H1 (cell line): ENCODE results near the gene MGAT4B. TPM values are rescaled to one million over a fixed set of nuclear protein-coding genes. Genes with fewer than 3 reads are reported as not detected.

ENCODE experiments used
- CTCF ChIA-PET: fragments of 300-600 bp; sonication (Branson Sonifier 250); formaldehyde crosslinking; loops from one replicate; lab custom pipeline; 2021; ENCODE audit not compliant: partially characterized antibody; lab: Charles Lee
- POLR2A ChIA-PET: fragments of 300-600 bp; sonication (Branson Sonifier 250); formaldehyde crosslinking; loops from one replicate; lab custom pipeline; 2021; ENCODE audit warnings: inconsistent platforms; ENCODE audit not compliant: partially characterized antibody; lab: Charles Lee
- DNase-seq, 2 experiments: peaks; one replicate each; pipeline versions ENCODE4 v3.0.0 to v3.0.0-alpha.2; 2010 to 2022; ENCODE audit warnings: low spot score in 2 of 2, low read depth in 1 of 2, mixed read lengths in 1 of 2
- FAIRE-seq: peaks from 2 replicates; lab custom pipeline; 2011; peaks lifted over from hg19 to GRCh38; lab: Jason Lieb, UNC
- H2AFZ ChIP-seq: 2 replicates; pipeline ENCODE4 v1.8.1; 2012; ENCODE audit warnings: low read length, inconsistent platforms
- H2AK5ac ChIP-seq: 2 replicates; pipeline ENCODE4 v1.6.1; 2013; ENCODE audit warnings: low read depth, low read length
- H2BK120ac ChIP-seq: replicated peaks from 2 replicates; pipeline ENCODE3; 2013; ENCODE audit warnings: low read depth, low read length, inconsistent platforms
- H2BK12ac ChIP-seq: 2 replicates; pipeline ENCODE4 v1.6.1; 2013; ENCODE audit warnings: low read depth, low read length
- H2BK15ac ChIP-seq: 2 replicates; pipeline ENCODE4 v1.6.1; 2013; ENCODE audit warnings: low read length
- H2BK20ac ChIP-seq: 2 replicates; pipeline ENCODE4 v1.6.1; 2013; ENCODE audit warnings: low read length
- H2BK5ac ChIP-seq: 2 replicates; pipeline ENCODE4 v1.6.1; 2013; ENCODE audit warnings: low read depth, low read length
- H3K14ac ChIP-seq: 2 replicates; pipeline ENCODE4 v1.6.1; 2013; ENCODE audit warnings: inconsistent platforms; ENCODE audit not compliant: insufficient read length
- H3K18ac ChIP-seq: 2 replicates; pipeline ENCODE4 v1.6.1; 2013; ENCODE audit warnings: low read length; ENCODE audit errors: extremely low read depth
- H3K23ac ChIP-seq: 2 replicates; pipeline ENCODE4 v1.6.1; 2013; ENCODE audit warnings: inconsistent platforms; ENCODE audit not compliant: insufficient read length
- H3K23me2 ChIP-seq: 2 replicates; pipeline ENCODE4 v1.6.1; 2013; ENCODE audit warnings: low read depth, low read length
- H3K27ac ChIP-seq: 2 replicates; pipeline ENCODE4 v1.6.1; 2011; ENCODE audit warnings: low read depth, low read length, inconsistent platforms
- H3K27me3 ChIP-seq, 4 experiments: replicated peaks in 1 of 4; 1 replicate in 1 of 4; 2 replicates in 3 of 4; pipeline versions ENCODE4 v1.6.1 to v1.8.1; 2011 to 2013; ENCODE audit warnings: low read length in 3 of 4, mild to moderate bottlenecking in 3 of 4, inconsistent platforms in 2 of 4, mixed read lengths in 2 of 4, moderate library complexity in 1 of 4; ENCODE audit not compliant: control insufficient read depth in 3 of 4, insufficient read depth in 3 of 4; ENCODE audit errors: extremely low read depth in 1 of 4
- H3K36me3 ChIP-seq, 4 experiments: 2 replicates each; pipeline versions ENCODE4 v1.6.1 to v1.8.1; 2011 to 2013; ENCODE audit warnings: mild to moderate bottlenecking in 4 of 4, low read length in 3 of 4, moderate library complexity in 2 of 4, control low read depth in 1 of 4, inconsistent platforms in 1 of 4; ENCODE audit not compliant: insufficient read depth in 4 of 4, control insufficient read depth in 2 of 4
- H3K4ac ChIP-seq: replicated peaks from 2 replicates; pipeline ENCODE3; 2013; ENCODE audit warnings: low read length, low read depth, mixed read lengths, inconsistent platforms; ENCODE audit not compliant: insufficient read length
- H3K4me1 ChIP-seq, 4 experiments: replicated peaks in 1 of 4; 1 replicate in 1 of 4; 2 replicates in 3 of 4; pipeline versions ENCODE4 v1.6.1 to v1.8.1; 2011 to 2013; ENCODE audit warnings: low read length in 3 of 4, inconsistent platforms in 2 of 4, mixed read lengths in 1 of 4; ENCODE audit not compliant: insufficient read depth in 4 of 4, control insufficient read depth in 3 of 4
- H3K4me2 ChIP-seq, 2 experiments: 2 replicates each; pipeline versions ENCODE4 v1.6.1 to v1.8.1; 2011 to 2013; ENCODE audit warnings: low read depth in 2 of 2, low read length in 2 of 2, control low read depth in 1 of 2, inconsistent platforms in 1 of 2, mild to moderate bottlenecking in 1 of 2; ENCODE audit not compliant: insufficient read depth in 1 of 2
- H3K4me3 ChIP-seq, 4 experiments: fragments of 200-600, 300-600 bp in 1 of 4; sonication (generic), shearing (Covaris generic), sonication (Bioruptor Twin) in 1 of 4; 2 replicates each; pipeline versions ENCODE4 v1.5.1 to v1.8.1; 2011 to 2016; ENCODE audit warnings: low read length in 4 of 4, low read depth in 3 of 4, control low read depth in 2 of 4, inconsistent platforms in 2 of 4, mild to moderate bottlenecking in 2 of 4, mixed read lengths in 1 of 4, moderate library complexity in 1 of 4; ENCODE audit not compliant: insufficient read depth in 2 of 4; ENCODE audit errors: extremely low read depth in 1 of 4
- H3K56ac ChIP-seq: replicated peaks from 2 replicates; pipeline ENCODE3; 2013; ENCODE audit warnings: low read depth, mild to moderate bottlenecking, mixed read lengths, low read length, inconsistent platforms; ENCODE audit not compliant: insufficient read length
- H3K79me1 ChIP-seq: 2 replicates; pipeline ENCODE4 v1.6.1; 2013; ENCODE audit warnings: low read depth, low read length, control low read depth
- H3K79me2 ChIP-seq, 2 experiments: 2 replicates each; pipeline versions ENCODE4 v1.6.1 to v1.8.1; 2012 to 2013; ENCODE audit warnings: low read length in 2 of 2, mild to moderate bottlenecking in 2 of 2, inconsistent platforms in 1 of 2; ENCODE audit not compliant: insufficient read depth in 2 of 2, control insufficient read depth in 1 of 2
- H3K9ac ChIP-seq, 4 experiments: replicated peaks in 1 of 4; 1 replicate in 1 of 4; 2 replicates in 3 of 4; pipeline versions ENCODE4 v1.6.1 to v1.8.1; 2011 to 2013; ENCODE audit warnings: low read depth in 3 of 4, low read length in 3 of 4, control low read depth in 2 of 4, mild to moderate bottlenecking in 2 of 4, moderate library complexity in 2 of 4, inconsistent platforms in 1 of 4; ENCODE audit errors: extremely low read depth in 1 of 4
- H3K9me3 ChIP-seq, 2 experiments: 2 replicates each; pipeline versions ENCODE4 v1.6.1 to v1.8.1; 2012 to 2013; ENCODE audit warnings: mild to moderate bottlenecking in 2 of 2, moderate library complexity in 2 of 2, control low read depth in 1 of 2, inconsistent platforms in 1 of 2, low read depth in 1 of 2, low read length in 1 of 2, mixed read lengths in 1 of 2; ENCODE audit not compliant: insufficient read depth in 2 of 2
- H4K20me1 ChIP-seq, 2 experiments: replicated peaks in 1 of 2; 2 replicates each; pipeline versions ENCODE3 to v1.8.1; 2011 to 2013; ENCODE audit warnings: inconsistent platforms in 2 of 2, low read length in 2 of 2, mild to moderate bottlenecking in 1 of 2; ENCODE audit not compliant: insufficient read depth in 2 of 2, control insufficient read depth in 1 of 2
- H4K5ac ChIP-seq: 2 replicates; pipeline ENCODE4 v1.6.1; 2013; ENCODE audit warnings: low read length, low read depth, mixed read lengths, inconsistent platforms; ENCODE audit not compliant: insufficient read length
- H4K8ac ChIP-seq: 2 replicates; pipeline ENCODE4 v1.8.0; 2013; ENCODE audit warnings: mild to moderate bottlenecking, moderate library complexity, low read length, inconsistent platforms; ENCODE audit not compliant: insufficient read depth; ENCODE audit errors: extremely low read depth
- H4K91ac ChIP-seq: replicated peaks from 2 replicates; pipeline ENCODE3; 2013; ENCODE audit warnings: low read length, mixed read lengths, inconsistent platforms; ENCODE audit not compliant: insufficient read length
- POLR2AphosphoS5 ChIP-seq: IDR thresholded peaks from 2 replicates; pipeline ENCODE4 v1.6.1; 2011; ENCODE audit warnings: low read depth, low read length
- SRF ChIP-seq: IDR thresholded peaks from 2 replicates; pipeline ENCODE4 v1.6.1; 2011; ENCODE audit warnings: mild to moderate bottlenecking, low read depth, low read length, moderate library complexity
- WGBS, 2 experiments: shearing (Covaris generic) in 1 of 2; methylation state at CpG; one replicate each; pipeline versions ENCODE4 v1.1.6 to v1.1.7; 2013 to 2015; ENCODE audit warnings: low lambda C conversion rate in 2 of 2, mixed read lengths in 2 of 2, inconsistent platforms in 1 of 2, low coverage in 1 of 2, missing lambda C conversion rate in 1 of 2; ENCODE audit not compliant: insufficient replicate concordance in 2 of 2, insufficient coverage in 1 of 2, insufficient read length in 1 of 2; ENCODE audit errors: extremely low coverage in 1 of 2, missing lambda C conversion rate in 1 of 2; 5-methylcytosine and 5-hydroxymethylcytosine counted together
- polyA plus RNA-seq, 7 experiments: library from polyadenylated mRNA; depleted of rRNA in 3 of 7; stranded (reverse) in 5 of 7; unstranded in 2 of 7; fragments of >200 nt in 5 of 7; fragments of 200-250 nt in 2 of 7; gene quantifications; 1 replicate in 5 of 7; 2 replicates in 1 of 7; 4 replicates in 1 of 7; pipeline versions ENCODE4 v1.2.1 to v1.2.3, GENCODE V29; 2011 to 2013; ENCODE audit warnings: missing spikeins in 2 of 7, mixed read lengths in 2 of 7
- total RNA-seq: library from RNA; stranded (reverse); fragmentation: NEBNext Ultra II Directional; extraction: Animal tissue kit (Norgen Biotek cat#: 25700); gene quantifications from 2 replicates; pipeline ENCODE4 v1.2.1, GENCODE V29; 2021

MGAT4B gene
- total and polyA plus RNA-seq, 2 of the 8 experiments (the other 6 are each of a cell fraction or from before 2014, with no cell fraction given), result 116 to 128 TPM

DNA sequence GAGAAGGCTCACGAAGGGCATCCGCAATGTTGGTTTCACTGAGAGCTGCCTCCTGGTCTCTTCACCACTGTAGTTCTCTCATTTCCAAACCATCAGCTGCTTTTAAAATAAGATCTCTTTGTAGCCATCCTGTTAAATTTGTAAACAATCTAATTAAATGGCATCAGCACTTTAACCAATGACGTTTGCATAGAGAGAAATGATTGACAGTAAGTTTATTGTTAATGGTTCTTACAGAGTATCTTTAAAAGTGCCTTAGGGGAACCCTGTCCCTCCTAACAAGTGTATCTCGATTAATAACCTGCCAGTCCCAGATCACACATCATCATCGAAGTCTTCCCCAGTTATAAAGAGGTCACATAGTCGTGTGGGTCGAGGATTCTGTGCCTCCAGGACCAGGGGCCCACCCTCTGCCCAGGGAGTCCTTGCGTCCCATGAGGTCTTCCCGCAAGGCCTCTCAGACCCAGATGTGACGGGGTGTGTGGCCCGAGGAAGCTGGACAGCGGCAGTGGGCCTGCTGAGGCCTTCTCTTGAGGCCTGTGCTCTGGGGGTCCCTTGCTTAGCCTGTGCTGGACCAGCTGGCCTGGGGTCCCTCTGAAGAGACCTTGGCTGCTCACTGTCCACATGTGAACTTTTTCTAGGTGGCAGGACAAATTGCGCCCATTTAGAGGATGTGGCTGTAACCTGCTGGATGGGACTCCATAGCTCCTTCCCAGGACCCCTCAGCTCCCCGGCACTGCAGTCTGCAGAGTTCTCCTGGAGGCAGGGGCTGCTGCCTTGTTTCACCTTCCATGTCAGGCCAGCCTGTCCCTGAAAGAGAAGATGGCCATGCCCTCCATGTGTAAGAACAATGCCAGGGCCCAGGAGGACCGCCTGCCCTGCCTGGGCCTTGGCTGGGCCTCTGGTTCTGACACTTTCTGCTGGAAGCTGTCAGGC is 30.7 kb upstream of the MGAT4B start:
- DNase-seq, result no peak
- ChIA-PET CTCF (interaction anchor here (0.6 to 2.3 kb wide), 12 partner anchors 10 to 138 kb away, joined by 3 to 13 read pairs (median 4); no protein-coding TSS in a partner anchor), POLR2A (interaction anchor here (0.6 to 3.8 kb wide), 20 partner anchors 8 to 88 kb away, joined by 3 to 31 read pairs (median 4); partner anchors contain the start of genes MRNIP and SQSTM1)
- Histone ChIP-seq H3K4ac (no peak overlapping the region), H2BK20ac (no peak overlapping the region), H3K9ac (no peak overlapping the region), H3K56ac (no peak overlapping the region), H3K23ac (no peak overlapping the region), H4K91ac (no peak overlapping the region), H3K4me2 (no peak overlapping the region), H4K5ac (no peak overlapping the region), H2BK15ac (no peak overlapping the region), H3K4me3 (no peak overlapping the region), H3K27me3 (no peaks in the 10 kb centered on the region), H3K18ac (no peak overlapping the region), H3K14ac (no peak overlapping the region), H3K4me1 (no peaks in the 10 kb centered on the region), H2BK5ac (no peak overlapping the region), H2AK5ac (no peak overlapping the region), H3K36me3 (peaks cover 28 to 74% (median 52%) of the 10 kb centered on the region in 4 experiments), H3K79me1 (no peaks in the 10 kb centered on the region; the same call in 1 of the 2 replicates), H3K27ac (no peak overlapping the region), H4K20me1 (peaks cover 6 to 8% of the 10 kb centered on the region in 2 experiments), H3K23me2 (no peaks in the 10 kb centered on the region), H4K8ac (no peak overlapping the region; the same call in 1 of the 2 replicates), H2AFZ (no peak overlapping the region), H3K9me3 (no peaks in the 10 kb centered on the region; a peak in 1 of 4 replicates), H3K79me2 (no peaks in the 10 kb centered on the region), H2BK120ac (no peak overlapping the region), H2BK12ac (no peak overlapping the region)
- WGBS, 2 experiments, result 92% methylated on average over 15 of the region's 15 CpGs; no CpG with 5 or more reads in 1 of the 2 experiments
- FAIRE-seq, result no peak
- TF ChIP-seq SRF (no peak), POLR2AphosphoS5 (peak; percentile 31; the same call in 1 of the 2 replicates)
